Esophagus squamous epithelium (tissue), 4 donors: Measurements from ENCODE around the gene XRCC4.

ENCODE experiments used
- POLR2A ChIP-seq, 4 donors: fragments of 450-650 bp; IDR thresholded peaks; one replicate each; pipeline ENCODE4 v1.6.1; 2017; ENCODE audit warnings: antibody characterized with exemption in 4 of 4, mild to moderate bottlenecking in 4 of 4, moderate library complexity in 3 of 4
- TF ChIP-seq, protein P1 (sequence below), 6 experiments: fragments of 450-650 bp in 4 of 6; fragments of 200-600 bp in 2 of 6; sonication (generic) in 2 of 6; IDR thresholded peaks; one replicate each; pipeline ENCODE4 v1.5.1; 2016 to 2019; ENCODE audit warnings: antibody characterized with exemption in 6 of 6, mild to moderate bottlenecking in 4 of 6, moderate library complexity in 4 of 6

DNA sequence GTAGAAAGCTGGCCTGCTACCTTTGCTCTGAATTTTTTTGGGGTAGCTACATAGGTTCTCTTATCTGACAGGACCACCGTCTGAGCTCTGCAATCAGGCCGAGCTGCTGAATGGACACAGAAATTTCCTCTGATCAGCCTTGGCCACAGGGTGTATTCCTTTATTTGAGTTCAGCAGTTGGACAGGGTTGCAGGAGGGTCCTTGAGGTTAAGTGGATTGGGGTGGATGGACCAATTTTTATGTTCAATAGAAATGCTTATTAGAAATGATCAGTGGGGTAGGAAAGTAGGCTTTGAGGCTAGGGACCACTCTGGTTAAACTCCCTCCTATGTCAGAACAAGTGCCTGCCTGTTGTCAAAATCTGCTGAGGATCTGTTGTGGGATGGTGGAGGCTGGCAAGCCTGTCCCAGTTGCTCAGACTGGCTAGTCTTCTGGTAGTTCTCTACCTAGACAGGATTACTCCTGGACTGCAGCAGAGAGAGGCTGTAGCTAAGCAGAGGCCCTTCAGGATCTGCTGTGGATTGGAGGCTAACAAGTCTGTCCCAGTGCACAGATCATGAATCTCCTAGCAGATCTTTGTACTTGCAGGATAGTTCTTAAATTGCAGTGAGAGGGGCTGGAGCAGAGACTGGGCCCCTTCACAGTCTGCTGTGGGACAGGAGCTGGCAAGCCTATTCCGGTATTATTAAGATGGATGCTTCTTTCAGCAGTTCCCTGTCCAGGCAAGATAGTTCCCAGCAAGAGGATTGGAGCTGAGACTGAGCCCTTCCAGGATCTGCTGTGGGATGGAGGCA, 18.0 kb downstream of the XRCC4 start:
- TF ChIP-seq, protein P1, sequence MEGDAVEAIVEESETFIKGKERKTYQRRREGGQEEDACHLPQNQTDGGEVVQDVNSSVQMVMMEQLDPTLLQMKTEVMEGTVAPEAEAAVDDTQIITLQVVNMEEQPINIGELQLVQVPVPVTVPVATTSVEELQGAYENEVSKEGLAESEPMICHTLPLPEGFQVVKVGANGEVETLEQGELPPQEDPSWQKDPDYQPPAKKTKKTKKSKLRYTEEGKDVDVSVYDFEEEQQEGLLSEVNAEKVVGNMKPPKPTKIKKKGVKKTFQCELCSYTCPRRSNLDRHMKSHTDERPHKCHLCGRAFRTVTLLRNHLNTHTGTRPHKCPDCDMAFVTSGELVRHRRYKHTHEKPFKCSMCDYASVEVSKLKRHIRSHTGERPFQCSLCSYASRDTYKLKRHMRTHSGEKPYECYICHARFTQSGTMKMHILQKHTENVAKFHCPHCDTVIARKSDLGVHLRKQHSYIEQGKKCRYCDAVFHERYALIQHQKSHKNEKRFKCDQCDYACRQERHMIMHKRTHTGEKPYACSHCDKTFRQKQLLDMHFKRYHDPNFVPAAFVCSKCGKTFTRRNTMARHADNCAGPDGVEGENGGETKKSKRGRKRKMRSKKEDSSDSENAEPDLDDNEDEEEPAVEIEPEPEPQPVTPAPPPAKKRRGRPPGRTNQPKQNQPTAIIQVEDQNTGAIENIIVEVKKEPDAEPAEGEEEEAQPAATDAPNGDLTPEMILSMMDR (IDR thresholded peaks at IDR 0.05), result no peak
- TF ChIP-seq POLR2A (IDR thresholded peaks at IDR 0.05), result no peak
